HUES48 (cell line): ENCODE measurements around the gene PPP2R5E.

Source experiments
- H3K27ac ChIP-seq: one replicate; pipeline ENCODE4 v1.7.0; 2013; ENCODE audit warnings: low read depth, low read length, inconsistent platforms
- H3K27me3 ChIP-seq: 2 replicates; pipeline ENCODE4 v1.6.1; 2013; ENCODE audit warnings: mild to moderate bottlenecking, low read length; ENCODE audit not compliant: control insufficient read depth, insufficient read depth
- H3K36me3 ChIP-seq: 2 replicates; pipeline ENCODE4 v1.6.1; 2013; ENCODE audit warnings: low read length; ENCODE audit not compliant: control insufficient read depth, insufficient read depth
- H3K4me1 ChIP-seq: 2 replicates; pipeline ENCODE4 v1.6.1; 2013; ENCODE audit warnings: mild to moderate bottlenecking, low read length; ENCODE audit not compliant: control insufficient read depth, insufficient read depth
- H3K4me3 ChIP-seq: 2 replicates; pipeline ENCODE4 v1.5.1; 2013; ENCODE audit warnings: mild to moderate bottlenecking, low read depth, low read length
- H3K9ac ChIP-seq: 2 replicates; pipeline ENCODE4 v1.6.1; 2013; ENCODE audit warnings: mild to moderate bottlenecking, low read depth, low read length, moderate library complexity
- H3K9me3 ChIP-seq: 2 replicates; pipeline ENCODE4 v1.6.1; 2013; ENCODE audit warnings: low read length; ENCODE audit not compliant: control insufficient read depth, insufficient read depth

Gene PPP2R5E

DNA sequence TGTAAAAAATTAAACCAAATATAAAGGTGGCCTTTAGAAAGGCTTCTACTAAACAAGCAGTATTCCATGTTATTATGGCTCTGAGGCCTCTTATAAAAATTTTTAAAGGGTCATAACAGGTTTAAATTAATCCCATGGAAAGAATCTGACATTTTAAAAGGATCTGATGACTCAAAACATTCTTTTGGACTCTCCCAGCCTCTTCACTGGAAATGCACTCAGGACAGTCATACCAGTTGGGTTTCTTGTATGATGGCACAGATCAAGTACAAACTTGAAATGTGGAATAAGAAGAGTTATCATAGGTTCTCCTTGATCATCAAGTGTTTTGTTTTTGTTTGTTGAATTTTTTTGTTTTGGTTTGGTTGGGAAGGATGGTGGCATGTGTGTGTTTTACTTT is 50.8 kb downstream of the PPP2R5E start:
- Histone ChIP-seq H3K4me1 (peaks cover 16% of the 10 kb centered on the region), H3K9me3 (no peaks in the 10 kb centered on the region), H3K27me3 (no peaks in the 10 kb centered on the region), H3K27ac (peak overlapping the region; percentile 26), H3K9ac (no peak overlapping the region), H3K36me3 (no peaks in the 10 kb centered on the region), H3K4me3 (no peak overlapping the region)

- no peak overlapping the region for H3K4me3 ChIP-seq
- no peak overlapping the region for H3K27ac ChIP-seq
Observed at GRCh38 chr14:63487724-63488123, 55.5 kb downstream of the PPP2R5E start.

GRCh38 chr14:63486738-63487137 is 56.4 kb downstream of the PPP2R5E start:
- Histone ChIP-seq H3K9me3 (no peaks in the 10 kb centered on the region), H3K36me3 (no peaks in the 10 kb centered on the region), H3K4me3 (no peak overlapping the region), H3K4me1 (0 out of 2 replicates have a peak, but pooled peaks cover 5% of the 10 kb centered on the region), H3K27me3 (no peaks in the 10 kb centered on the region), H3K9ac (no peak overlapping the region), H3K27ac (no peak overlapping the region)

More at GRCh38 chr14:63487724-63488123, 55.5 kb downstream of the PPP2R5E start:
- no peaks in the 10 kb centered on the region for H3K9me3 ChIP-seq
- no peaks in the 10 kb centered on the region for H3K36me3 ChIP-seq
- H3K9ac ChIP-seq: no peak overlapping the region
- no peaks in the 10 kb centered on the region for H3K27me3 ChIP-seq
- H3K4me1 ChIP-seq: peaks cover 8% of the 10 kb centered on the region

GRCh38 chr14:63483315-63483714 is 59.9 kb downstream of the PPP2R5E start:
- Histone ChIP-seq H3K27ac (no peak overlapping the region), H3K9ac (no peak overlapping the region), H3K36me3 (no peaks in the 10 kb centered on the region), H3K4me3 (no peak overlapping the region), H3K9me3 (no peaks in the 10 kb centered on the region), H3K27me3 (no peaks in the 10 kb centered on the region), H3K4me1 (0 out of 2 replicates have a peak, but pooled peaks cover 5% of the 10 kb centered on the region)

DNA sequence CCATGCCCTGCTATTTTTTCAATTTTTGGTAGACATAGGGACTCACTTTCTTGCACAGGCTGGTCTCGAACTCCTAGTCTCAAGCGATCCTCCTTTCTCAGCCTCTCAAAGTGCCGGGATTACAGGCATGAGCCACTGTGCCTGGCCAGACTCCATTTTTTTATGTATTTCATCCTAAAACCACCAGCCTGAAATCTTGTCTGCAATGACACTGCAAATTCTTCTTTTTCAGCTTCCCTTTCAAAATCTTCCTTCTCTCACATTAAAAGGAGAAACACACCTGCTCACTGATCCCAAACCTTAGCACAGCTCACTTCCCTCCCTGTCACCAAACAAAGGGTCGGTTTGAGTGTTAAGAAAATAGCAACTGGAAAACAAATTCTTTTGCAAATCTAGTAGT is 62.6 kb downstream of the PPP2R5E start:
- H3K36me3 ChIP-seq: no peaks in the 10 kb centered on the region
- H3K4me1 ChIP-seq: no peaks in the 10 kb centered on the region
- no peak overlapping the region for H3K9ac ChIP-seq
- no peaks in the 10 kb centered on the region for H3K27me3 ChIP-seq
- no peak overlapping the region for H3K27ac ChIP-seq
- H3K9me3 ChIP-seq: no peaks in the 10 kb centered on the region
- H3K4me3 ChIP-seq: no peak overlapping the region

DNA sequence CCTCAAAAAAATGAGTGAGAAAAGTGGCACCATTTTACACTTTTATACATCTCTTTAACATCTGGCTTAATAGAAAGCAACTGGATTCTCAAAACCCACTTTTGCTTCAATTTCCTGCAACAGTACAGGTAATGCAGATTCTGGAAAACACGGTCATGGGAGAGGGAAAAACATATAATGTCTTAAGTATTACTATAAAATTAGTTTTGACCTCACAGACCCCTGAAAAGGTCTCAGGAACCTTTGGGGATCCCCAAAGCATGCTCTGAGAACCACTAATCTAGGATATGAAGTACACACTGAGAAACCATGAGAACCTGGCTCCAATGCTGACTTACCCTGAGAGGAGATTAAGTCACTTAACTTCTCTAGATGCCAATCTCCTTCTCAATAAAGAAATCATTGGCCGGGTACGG is 64.7 kb downstream of the PPP2R5E start:
- Histone ChIP-seq H3K27me3 (no peaks in the 10 kb centered on the region), H3K9ac (no peak overlapping the region), H3K27ac (no peak overlapping the region), H3K4me3 (no peak overlapping the region), H3K9me3 (no peaks in the 10 kb centered on the region), H3K4me1 (peaks cover 7% of the 10 kb centered on the region), H3K36me3 (no peaks in the 10 kb centered on the region)

GRCh38 chr14:63478010-63478409 is 65.2 kb downstream of the PPP2R5E start:
- Histone ChIP-seq H3K9ac (no peak overlapping the region), H3K4me1 (peaks cover 12% of the 10 kb centered on the region), H3K27me3 (no peaks in the 10 kb centered on the region), H3K27ac (no peak overlapping the region), H3K4me3 (no peak overlapping the region), H3K9me3 (no peaks in the 10 kb centered on the region), H3K36me3 (no peaks in the 10 kb centered on the region)

GRCh38 chr14:63477556-63477955 is 65.6 kb downstream of the PPP2R5E start:
- Histone ChIP-seq H3K9ac (no peak overlapping the region), H3K9me3 (no peaks in the 10 kb centered on the region), H3K4me3 (no peak overlapping the region), H3K36me3 (no peaks in the 10 kb centered on the region), H3K27me3 (no peaks in the 10 kb centered on the region), H3K4me1 (peaks cover 16% of the 10 kb centered on the region), H3K27ac (no peak overlapping the region)

- H3K27me3 ChIP-seq: no peaks in the 10 kb centered on the region
- no peak overlapping the region for H3K27ac ChIP-seq
- no peaks in the 10 kb centered on the region for H3K36me3 ChIP-seq
- H3K9me3 ChIP-seq: no peaks in the 10 kb centered on the region
- H3K4me1 ChIP-seq: peaks cover 31% of the 10 kb centered on the region
- no peak overlapping the region for H3K9ac ChIP-seq
- no peak overlapping the region for H3K4me3 ChIP-seq
Observed at GRCh38 chr14:63475761-63476160, 67.4 kb downstream of the PPP2R5E start.

GRCh38 chr14:63474844-63475243 is 68.3 kb downstream of the PPP2R5E start:
- H3K27me3 ChIP-seq: no peaks in the 10 kb centered on the region
- peaks cover 31% of the 10 kb centered on the region for H3K4me1 ChIP-seq
- no peaks in the 10 kb centered on the region for H3K9me3 ChIP-seq
- H3K36me3 ChIP-seq: no peaks in the 10 kb centered on the region
- no peak overlapping the region for H3K27ac ChIP-seq
- no peak overlapping the region for H3K4me3 ChIP-seq
- no peak overlapping the region for H3K9ac ChIP-seq

- H3K9me3 ChIP-seq: no peaks in the 10 kb centered on the region
- H3K9ac ChIP-seq: no peak overlapping the region
- H3K4me3 ChIP-seq: no peak overlapping the region
- H3K27ac ChIP-seq: no peak overlapping the region
- H3K36me3 ChIP-seq: no peaks in the 10 kb centered on the region
- no peaks in the 10 kb centered on the region for H3K27me3 ChIP-seq
- H3K4me1 ChIP-seq: peaks cover 31% of the 10 kb centered on the region
Observed at GRCh38 chr14:63474111-63474510, 69.1 kb downstream of the PPP2R5E start.
